ENCODE data around the gene PLSCR1.

Gene PLSCR1

DNA sequence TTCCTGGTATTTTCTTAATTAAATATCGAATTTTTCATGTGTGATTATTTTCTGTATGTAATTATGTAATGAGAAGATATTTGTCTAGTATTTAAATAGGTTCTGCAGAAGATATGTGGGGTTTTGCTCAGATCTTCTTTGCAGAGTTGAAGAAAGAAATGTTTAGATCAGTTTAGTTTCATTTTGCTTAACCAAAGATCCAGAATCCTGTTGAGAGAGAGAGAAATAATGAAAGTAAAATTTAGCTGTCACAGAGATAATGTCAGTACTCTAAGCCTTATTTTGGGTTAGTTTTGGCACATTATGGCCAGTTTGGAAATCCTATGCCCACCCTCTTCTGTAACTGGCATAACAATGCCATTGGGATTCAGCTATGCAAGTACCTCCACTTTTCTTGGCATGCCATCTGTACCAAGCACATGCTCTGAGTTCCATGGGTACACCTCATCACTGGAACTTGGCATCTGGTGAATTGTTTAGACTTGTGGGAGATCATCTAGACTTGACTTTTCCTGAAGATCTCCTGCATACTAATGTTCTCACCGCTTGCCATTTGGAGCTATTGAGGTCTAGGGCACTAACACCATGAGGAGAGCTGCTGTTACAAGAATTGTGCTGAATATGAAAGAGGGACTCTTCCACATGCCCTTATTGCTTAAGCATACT is 30.9 kb downstream of the PLSCR1 start:
- H3K27me3 ChIP-seq (ENCODE audit: insufficient read depth, poor library complexity, severe bottlenecking): no peaks in the 10 kb centered on the region
- no peak overlapping the region for H3K4me3 ChIP-seq (replicated peaks; ENCODE audit: insufficient read depth, low read length)
- TF ChIP-seq, protein P1, sequence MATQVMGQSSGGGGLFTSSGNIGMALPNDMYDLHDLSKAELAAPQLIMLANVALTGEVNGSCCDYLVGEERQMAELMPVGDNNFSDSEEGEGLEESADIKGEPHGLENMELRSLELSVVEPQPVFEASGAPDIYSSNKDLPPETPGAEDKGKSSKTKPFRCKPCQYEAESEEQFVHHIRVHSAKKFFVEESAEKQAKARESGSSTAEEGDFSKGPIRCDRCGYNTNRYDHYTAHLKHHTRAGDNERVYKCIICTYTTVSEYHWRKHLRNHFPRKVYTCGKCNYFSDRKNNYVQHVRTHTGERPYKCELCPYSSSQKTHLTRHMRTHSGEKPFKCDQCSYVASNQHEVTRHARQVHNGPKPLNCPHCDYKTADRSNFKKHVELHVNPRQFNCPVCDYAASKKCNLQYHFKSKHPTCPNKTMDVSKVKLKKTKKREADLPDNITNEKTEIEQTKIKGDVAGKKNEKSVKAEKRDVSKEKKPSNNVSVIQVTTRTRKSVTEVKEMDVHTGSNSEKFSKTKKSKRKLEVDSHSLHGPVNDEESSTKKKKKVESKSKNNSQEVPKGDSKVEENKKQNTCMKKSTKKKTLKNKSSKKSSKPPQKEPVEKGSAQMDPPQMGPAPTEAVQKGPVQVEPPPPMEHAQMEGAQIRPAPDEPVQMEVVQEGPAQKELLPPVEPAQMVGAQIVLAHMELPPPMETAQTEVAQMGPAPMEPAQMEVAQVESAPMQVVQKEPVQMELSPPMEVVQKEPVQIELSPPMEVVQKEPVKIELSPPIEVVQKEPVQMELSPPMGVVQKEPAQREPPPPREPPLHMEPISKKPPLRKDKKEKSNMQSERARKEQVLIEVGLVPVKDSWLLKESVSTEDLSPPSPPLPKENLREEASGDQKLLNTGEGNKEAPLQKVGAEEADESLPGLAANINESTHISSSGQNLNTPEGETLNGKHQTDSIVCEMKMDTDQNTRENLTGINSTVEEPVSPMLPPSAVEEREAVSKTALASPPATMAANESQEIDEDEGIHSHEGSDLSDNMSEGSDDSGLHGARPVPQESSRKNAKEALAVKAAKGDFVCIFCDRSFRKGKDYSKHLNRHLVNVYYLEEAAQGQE (IDR thresholded peaks at IDR 0.05; ENCODE audit: insufficient replicate concordance, low read depth): no peak
- no peak overlapping the region for H3K27ac ChIP-seq (replicated peaks)
- DNase-seq (ENCODE audit: low read depth in 1 of 2, low spot score in 1 of 2): no peak

- no peak overlapping the region for H3K27ac ChIP-seq (replicated peaks)
Measured at GRCh38 chr3:146511402-146512134, 32.8 kb downstream of the PLSCR1 start.

DNA sequence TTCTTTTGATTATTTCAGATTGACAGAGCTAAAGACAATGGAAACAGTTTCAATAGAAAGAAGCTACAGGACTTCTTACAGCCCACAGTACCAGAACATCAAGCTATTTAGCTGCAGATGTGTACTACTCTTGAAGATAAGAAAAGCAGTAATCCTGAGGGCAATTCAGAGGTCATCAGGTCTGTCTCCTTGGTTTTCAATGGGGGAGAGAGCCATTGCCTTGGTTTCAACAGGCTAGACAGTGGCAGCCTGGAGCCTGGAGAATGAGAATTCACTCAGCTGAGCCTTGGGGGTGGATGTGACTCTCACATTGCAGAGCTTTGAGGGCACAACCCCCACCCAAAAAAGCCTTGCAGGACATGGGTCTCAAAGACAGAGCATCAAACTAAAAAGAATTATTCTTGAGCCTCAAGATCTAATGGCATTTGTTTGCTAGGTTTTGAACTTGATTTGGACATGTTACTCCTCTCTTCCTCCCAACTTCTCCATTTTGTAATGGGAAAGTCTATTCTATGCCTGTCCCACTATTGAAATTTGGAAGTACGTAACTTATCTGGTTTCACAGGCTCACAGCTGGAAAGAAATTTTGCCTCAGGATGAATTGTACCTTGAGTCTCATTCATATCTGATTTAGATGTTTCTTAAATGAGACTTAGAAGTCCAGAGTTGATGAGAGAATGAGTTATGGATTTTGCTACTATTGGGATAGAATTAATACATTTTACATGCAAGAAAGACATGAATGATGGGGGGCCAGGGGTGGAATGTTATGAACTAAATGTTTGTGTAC is 36.9 kb downstream of the PLSCR1 start:
- DNase-seq (ENCODE audit: low read depth in 1 of 2, low spot score in 1 of 2): no peak
- Histone ChIP-seq H3K27ac (replicated peaks) (peak overlapping the region; percentile 6; the same call in 1 of the 2 replicates), H3K27me3 (ENCODE audit: insufficient read depth, poor library complexity, severe bottlenecking) (no peaks in the 10 kb centered on the region), H3K4me3 (replicated peaks; ENCODE audit: insufficient read depth, low read length) (no peak overlapping the region)
- TF ChIP-seq GABPA (IDR thresholded peaks at IDR 0.05; ENCODE audit: low read depth) (no peak), POLR2AphosphoS5 (IDR thresholded peaks at IDR 0.05; ENCODE audit: low read depth) (no peak), SPI1 (IDR thresholded peaks at IDR 0.05; ENCODE audit: borderline replicate concordance, low read depth) (no peak), CTCF (IDR thresholded peaks at IDR 0.05; ENCODE audit: insufficient read depth, low read length) (no peak)
- TF ChIP-seq, protein P1 (IDR thresholded peaks at IDR 0.05; ENCODE audit: insufficient replicate concordance, low read depth): no peak

More at GRCh38 chr3:146511402-146512134, 32.8 kb downstream of the PLSCR1 start:
- Histone ChIP-seq H3K4me3 (replicated peaks; ENCODE audit: insufficient read depth, low read length) (no peak overlapping the region), H3K27me3 (ENCODE audit: insufficient read depth, poor library complexity, severe bottlenecking) (no peaks in the 10 kb centered on the region)
- no peak for DNase-seq (ENCODE audit: low read depth in 1 of 2, low spot score in 1 of 2)
- no peak for TF ChIP-seq POLR2AphosphoS5 (IDR thresholded peaks at IDR 0.05; ENCODE audit: low read depth)
- TF ChIP-seq SPI1 (IDR thresholded peaks at IDR 0.05; ENCODE audit: borderline replicate concordance, low read depth): no peak
- no peak for TF ChIP-seq CTCF (IDR thresholded peaks at IDR 0.05; ENCODE audit: insufficient read depth, low read length)
- no peak for TF ChIP-seq GABPA (IDR thresholded peaks at IDR 0.05; ENCODE audit: low read depth)
- TF ChIP-seq, protein P1 (IDR thresholded peaks at IDR 0.05; ENCODE audit: insufficient replicate concordance, low read depth): no peak

All from HL-60 (cell line).